Natural killer cell (primary cell): ENCODE results near the gene PHC1. TPM values are rescaled to one million over a fixed set of nuclear protein-coding genes. Genes with fewer than 3 reads are reported as not detected.

ENCODE experiments used
- ATAC-seq, 3 donors: fragments of 150-1000 bp in 2 of 3; fragments of 200-7000 bp in 1 of 3; cut with Tn5 transposase; 1 replicate in 1 of 3; 2 replicates in 2 of 3; pipeline ENCODE4 v1.10.0; 2021; ENCODE audit warnings: mild to moderate bottlenecking in 2 of 3, moderate library complexity in 2 of 3
- DNase-seq, 2 donors: peaks; one replicate each; pipeline versions ENCODE4 v3.0.0 to v3.0.0-alpha.2; 2013 to 2021; ENCODE audit warnings: mixed read lengths in 1 of 2
- H3K27ac ChIP-seq: one replicate; pipeline ENCODE4 v1.5.1; 2013; ENCODE audit warnings: mild to moderate bottlenecking, low read length
- H3K27me3 ChIP-seq: one replicate; pipeline ENCODE4 v1.6.1; 2013; ENCODE audit warnings: low read length; ENCODE audit not compliant: control insufficient read depth, insufficient read depth
- H3K36me3 ChIP-seq: one replicate; pipeline ENCODE4 v1.6.1; 2013; ENCODE audit warnings: low read length; ENCODE audit not compliant: control insufficient read depth, insufficient read depth
- H3K4me1 ChIP-seq: one replicate; pipeline ENCODE4 v1.6.1; 2013; ENCODE audit warnings: low read length; ENCODE audit not compliant: control insufficient read depth, insufficient read depth
- H3K4me3 ChIP-seq: one replicate; pipeline ENCODE4 v1.5.1; 2013; ENCODE audit warnings: low read length
- H3K9me3 ChIP-seq: one replicate; pipeline ENCODE4 v1.6.1; 2013; ENCODE audit warnings: low read length; ENCODE audit not compliant: control insufficient read depth, insufficient read depth
- H3K27ac Mint-ChIP-seq, 2 donors: one replicate each; pipeline ENCODE4 v1.8.0; 2022; ENCODE audit warnings: mild to moderate bottlenecking in 2 of 2, mixed read lengths in 2 of 2, moderate library complexity in 1 of 2
- H3K27me3 Mint-ChIP-seq, 2 donors: one replicate each; pipeline ENCODE4 v1.8.0; 2022; ENCODE audit warnings: low read depth in 2 of 2, mixed read lengths in 2 of 2
- H3K36me3 Mint-ChIP-seq: one replicate; pipeline ENCODE4 v1.8.0; 2022; ENCODE audit warnings: mixed read lengths
- H3K4me1 Mint-ChIP-seq, 2 donors: one replicate each; pipeline ENCODE4 v1.8.0; 2022; ENCODE audit warnings: mixed read lengths in 2 of 2
- H3K4me3 Mint-ChIP-seq: one replicate; pipeline ENCODE4 v1.8.0; 2022; ENCODE audit warnings: mild to moderate bottlenecking, moderate library complexity, mixed read lengths
- H3K9me3 Mint-ChIP-seq, 2 donors: one replicate each; pipeline ENCODE4 v1.8.0; 2022; ENCODE audit warnings: mixed read lengths in 2 of 2
- CTCF ChIP-seq: fragments of 200-600 bp; IDR thresholded peaks from one replicate; pipeline ENCODE4 v1.8.0; 2022; ENCODE audit warnings: antibody characterized with exemption
- whole genome bisulfite sequencing: methylation state at CpG from one replicate; pipeline ENCODE4 v1.1.7; 2013; ENCODE audit warnings: missing lambda C conversion rate; ENCODE audit not compliant: insufficient coverage; 5-methylcytosine and 5-hydroxymethylcytosine counted together
- intact Hi-C: fragments of 100-400 bp; cut with micrococcal nuclease; formaldehyde crosslinking; loops from one replicate; pipeline ENCODE4 v1.14.2; 2022
- total RNA-seq, 4 donors: library from RNA; stranded (reverse); fragments of 120-200 nt in 1 of 4; gene quantifications; one replicate each; pipeline versions ENCODE4 v1.2.3 to v1.2.4, GENCODE V29; 2013 to 2022

PHC1 gene
- total RNA-seq, 3 donors from 2014 or later (not counting 1 experiment from before 2014, with no cell fraction given) = 37.8 to 39.6 (median 38.6) TPM

GRCh38 chr12:8906266-8907180 lies 7.8 kb upstream of the PHC1 start:
- no peak for TF ChIP-seq CTCF
- Mint-ChIP-seq H3K27me3 (peaks cover 8 to 10% of the 10 kb centered on the region in 2 donors), H3K4me1 (peaks cover 0 to 5% of the 10 kb centered on the region in 2 donors), H3K36me3 (no peaks in the 10 kb centered on the region), H3K4me3 (no peak overlapping the region), H3K9me3 (no peaks in the 10 kb centered on the region), H3K27ac (no peak overlapping the region)
- ATAC-seq (no peak), DNase-seq (no peak)
- Histone ChIP-seq H3K4me3 (no peak overlapping the region), H3K27me3 (no peaks in the 10 kb centered on the region), H3K27ac (no peak overlapping the region), H3K9me3 (no peaks in the 10 kb centered on the region), H3K4me1 (no peaks in the 10 kb centered on the region), H3K36me3 (no peaks in the 10 kb centered on the region)
- 73% methylated on average over 16 of the region's 16 CpGs for WGBS
- intact Hi-C loops = no loop called here

GRCh38 chr12:8907513-8907912 lies 6.8 kb upstream of the PHC1 start:
- DNase-seq (no peak), ATAC-seq (no peak)
- Histone ChIP-seq H3K27me3 (no peaks in the 10 kb centered on the region), H3K4me1 (no peaks in the 10 kb centered on the region), H3K4me3 (no peak overlapping the region), H3K36me3 (no peaks in the 10 kb centered on the region), H3K27ac (no peak overlapping the region), H3K9me3 (no peaks in the 10 kb centered on the region)
- H3K4me3 Mint-ChIP-seq = no peak overlapping the region
- no peaks in the 10 kb centered on the region for H3K9me3 Mint-ChIP-seq
- intact Hi-C loops = no loop called here
- 72% methylated on average over 3 of the region's 3 CpGs for WGBS
- no peaks in the 10 kb centered on the region for H3K36me3 Mint-ChIP-seq
- TF ChIP-seq CTCF = no peak
- H3K27ac Mint-ChIP-seq = no peak overlapping the region
- H3K27me3 Mint-ChIP-seq = peaks cover 8 to 10% of the 10 kb centered on the region in 2 donors
- H3K4me1 Mint-ChIP-seq = peaks cover 0 to 3% of the 10 kb centered on the region in 2 donors

GRCh38 chr12:8909752-8910151 lies 4.6 kb upstream of the PHC1 start:
- Mint-ChIP-seq H3K36me3 (no peaks in the 10 kb centered on the region), H3K27ac (no peak overlapping the region), H3K9me3 (no peaks in the 10 kb centered on the region), H3K4me1 (peaks cover 13 to 14% of the 10 kb centered on the region in 2 donors), H3K4me3 (no peak overlapping the region), H3K27me3 (peaks cover 0 to 3% of the 10 kb centered on the region in 2 donors)
- no peak for TF ChIP-seq CTCF
- H3K9me3 ChIP-seq = no peaks in the 10 kb centered on the region
- intact Hi-C loops = loop anchor here (5.0 kb wide), 1 partner anchor 43 kb away; no protein-coding TSS in a partner anchor
- H3K4me1 ChIP-seq = peaks cover 3% of the 10 kb centered on the region
- WGBS = 85% methylated on average over 5 of the region's 5 CpGs
- ATAC-seq = no peak
- H3K4me3 ChIP-seq = no peak overlapping the region
- H3K36me3 ChIP-seq = no peaks in the 10 kb centered on the region
- no peaks in the 10 kb centered on the region for H3K27me3 ChIP-seq
- H3K27ac ChIP-seq = no peak overlapping the region
- DNase-seq = no peak
